ENCODE measurements around the gene MTCP1. TPM values are rescaled to one million over a fixed set of nuclear protein-coding genes. Genes with fewer than 3 reads are reported as not detected.

Gene MTCP1
- total and polyA plus RNA-seq, 2 donors (not counting 3 experiments of a cell fraction or from before 2014, with no cell fraction given), result 1.8 to 15.8 TPM

DNA sequence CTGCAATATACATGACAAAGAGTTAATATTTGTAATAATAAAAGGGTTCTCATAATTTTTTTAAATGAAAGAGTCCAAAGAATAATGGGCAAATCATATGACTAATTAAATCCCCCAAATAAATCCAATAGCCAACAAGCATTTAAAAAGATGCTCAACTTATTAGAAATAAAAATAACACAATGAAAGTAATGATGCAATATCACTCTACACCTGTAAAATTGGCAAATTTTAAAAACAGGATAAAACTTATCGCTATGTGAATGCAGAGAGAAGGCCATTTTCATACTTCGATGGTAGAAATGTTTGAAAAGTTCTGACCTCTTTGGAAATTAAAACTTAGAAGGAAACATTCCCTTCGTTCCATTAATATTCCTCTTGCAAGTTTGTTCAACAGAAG, 50.3 kb downstream of the MTCP1 start:
- Histone ChIP-seq H3K79me2 (ENCODE audit: control insufficient read depth, insufficient read depth, low read length) (no peaks in the 10 kb centered on the region), H3K9me3 (replicated peaks; ENCODE audit: control insufficient read depth, insufficient read depth, low read length) (no peaks in the 10 kb centered on the region), H4K20me1 (replicated peaks; ENCODE audit: control insufficient read depth, extremely low read depth, insufficient read depth, low read length) (no peaks in the 10 kb centered on the region), H3K4me2 (ENCODE audit: insufficient read depth, low read length) (no peak overlapping the region), H3K9me1 (replicated peaks; ENCODE audit: control insufficient read depth, extremely low read depth, insufficient read depth, low read length) (no peaks in the 10 kb centered on the region), H3K27ac (ENCODE audit: insufficient read depth, low read depth, low read length) (no peak overlapping the region), H3K4me3 (replicated peaks in 1 of 3; ENCODE audit: insufficient read depth in 1 of 3, low read depth in 1 of 3, low read length in 3 of 3) (no peak overlapping the region), H3K36me3 (ENCODE audit: control insufficient read depth in 2 of 2, extremely low read depth in 1 of 2, insufficient read depth in 2 of 2, low read length in 2 of 2) (no peaks in the 10 kb centered on the region), H2AFZ (ENCODE audit: low read depth, low read length) (no peak overlapping the region), H3K27me3 (ENCODE audit: control insufficient read depth in 2 of 2, insufficient read depth in 2 of 2, low read length in 2 of 2) (peaks cover 2 to 5% of the 10 kb centered on the region in 2 experiments), H3K4me1 (ENCODE audit: control insufficient read depth, extremely low read depth, insufficient read depth, low read length) (no peaks in the 10 kb centered on the region), H3K9ac (replicated peaks; ENCODE audit: extremely low read depth, insufficient read depth, low read length) (no peak overlapping the region)
- TF ChIP-seq EZH2 (IDR thresholded peaks at IDR 0.05; ENCODE audit: borderline replicate concordance, low read depth, low read length, severe bottlenecking) (no peak), POLR2AphosphoS5 (IDR thresholded peaks at IDR 0.05; ENCODE audit: insufficient read depth, low read depth, low read length) (no peak), JUN (IDR thresholded peaks at IDR 0.05; ENCODE audit: borderline replicate concordance, insufficient read depth, insufficient read length, low read depth) (no peak), GATA2 (IDR thresholded peaks at IDR 0.05; ENCODE audit: insufficient read depth, insufficient read length, low read depth, low read length) (no peak), MYC (IDR thresholded peaks at IDR 0.05; ENCODE audit: low read depth, low read length) (no peak), FOS (IDR thresholded peaks at IDR 0.05; ENCODE audit: borderline replicate concordance, insufficient read depth, low read length) (no peak), POLR2A (IDR thresholded peaks at IDR 0.05; ENCODE audit: low read depth, low read length) (no peak)
- TF ChIP-seq, protein P1, sequence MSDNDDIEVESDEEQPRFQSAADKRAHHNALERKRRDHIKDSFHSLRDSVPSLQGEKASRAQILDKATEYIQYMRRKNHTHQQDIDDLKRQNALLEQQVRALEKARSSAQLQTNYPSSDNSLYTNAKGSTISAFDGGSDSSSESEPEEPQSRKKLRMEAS (IDR thresholded peaks at IDR 0.05; ENCODE audit: insufficient read depth, insufficient read length), result no peak
- TF ChIP-seq, protein P2, sequence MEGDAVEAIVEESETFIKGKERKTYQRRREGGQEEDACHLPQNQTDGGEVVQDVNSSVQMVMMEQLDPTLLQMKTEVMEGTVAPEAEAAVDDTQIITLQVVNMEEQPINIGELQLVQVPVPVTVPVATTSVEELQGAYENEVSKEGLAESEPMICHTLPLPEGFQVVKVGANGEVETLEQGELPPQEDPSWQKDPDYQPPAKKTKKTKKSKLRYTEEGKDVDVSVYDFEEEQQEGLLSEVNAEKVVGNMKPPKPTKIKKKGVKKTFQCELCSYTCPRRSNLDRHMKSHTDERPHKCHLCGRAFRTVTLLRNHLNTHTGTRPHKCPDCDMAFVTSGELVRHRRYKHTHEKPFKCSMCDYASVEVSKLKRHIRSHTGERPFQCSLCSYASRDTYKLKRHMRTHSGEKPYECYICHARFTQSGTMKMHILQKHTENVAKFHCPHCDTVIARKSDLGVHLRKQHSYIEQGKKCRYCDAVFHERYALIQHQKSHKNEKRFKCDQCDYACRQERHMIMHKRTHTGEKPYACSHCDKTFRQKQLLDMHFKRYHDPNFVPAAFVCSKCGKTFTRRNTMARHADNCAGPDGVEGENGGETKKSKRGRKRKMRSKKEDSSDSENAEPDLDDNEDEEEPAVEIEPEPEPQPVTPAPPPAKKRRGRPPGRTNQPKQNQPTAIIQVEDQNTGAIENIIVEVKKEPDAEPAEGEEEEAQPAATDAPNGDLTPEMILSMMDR (IDR thresholded peaks at IDR 0.05; ENCODE audit: extremely low read depth in 1 of 2, insufficient read depth in 1 of 2, low read depth in 1 of 2, low read length in 2 of 2), result no peak
- DNase-seq (ENCODE audit: low read depth, low spot score) (no peak), FAIRE-seq (no peak)
- ChIA-PET POLR2A (no interaction called here), CTCF (no interaction called here)
- intact Hi-C loops (cut with micrococcal nuclease), result no loop called here
- dilution Hi-C loops (cut with MboI; ENCODE audit: extremely low pct_ligation_motif_present, low sequenced_read_pairs), result no loop called here
- BruUV-seq (replicated peaks), result no TSS peak

Other genes starting within 250 kb of the MTCP1 start
- gene SMIM9, start 236.5 kb downstream of the MTCP1 start, total RNA-seq, result not detected in 2 replicates
- not detected in 2 replicates for gene SMIM9, start 236.5 kb downstream of the MTCP1 start, polyA plus RNA-seq
- 11.4 and 19.8 TPM in 2 replicates for gene F8A1, start 184.8 kb downstream of the MTCP1 start, total RNA-seq
- 9.6 and 10.0 TPM in 2 replicates for gene F8A1, start 184.8 kb downstream of the MTCP1 start, polyA plus RNA-seq
- gene F8, start 48.4 kb downstream of the MTCP1 start, total RNA-seq, result 0.67 and 1.1 TPM in 2 replicates
- gene F8, start 48.4 kb downstream of the MTCP1 start, polyA plus RNA-seq, result 0.53 and 0.62 TPM in 2 replicates
- 53.3 TPM in 2 replicates for gene FUNDC2, start 44.3 kb downstream of the MTCP1 start, total RNA-seq
- gene FUNDC2, start 44.3 kb downstream of the MTCP1 start, polyA plus RNA-seq, result 65.6 and 80.8 TPM in 2 replicates
- gene CMC4, start within 50 bp of the MTCP1 start, total RNA-seq, result 3.2 and 4.3 TPM in 2 replicates
- gene CMC4, start within 50 bp of the MTCP1 start, polyA plus RNA-seq, result 6.7 and 8.2 TPM in 2 replicates
- gene BRCC3, start 372 bp upstream of the MTCP1 start, total RNA-seq, result 23.9 and 25.5 TPM in 2 replicates
- 9.7 and 12.4 TPM in 2 replicates for gene BRCC3, start 372 bp upstream of the MTCP1 start, polyA plus RNA-seq
- 45.8 and 51.5 TPM in 2 replicates for gene VBP1, start 145.3 kb upstream of the MTCP1 start, total RNA-seq
- gene VBP1, start 145.3 kb upstream of the MTCP1 start, polyA plus RNA-seq, result 10.0 and 17.3 TPM in 2 replicates
- not detected in 2 replicates for gene RAB39B, start 193.4 kb upstream of the MTCP1 start, total RNA-seq
- gene RAB39B, start 193.4 kb upstream of the MTCP1 start, polyA plus RNA-seq, result not detected in 2 replicates

Measured in endothelial cell of umbilical vein (primary cell).